Breast epithelium (tissue), 3 donors: ENCODE data around the gene OR7G3.

Experiments used
- POLR2A ChIP-seq: fragments of 450-650 bp; IDR thresholded peaks from one replicate; pipeline ENCODE4 v1.6.1; 2016; ENCODE audit warnings: antibody characterized with exemption, mild to moderate bottlenecking, moderate library complexity
- POLR2AphosphoS5 ChIP-seq, 3 donors: sonication (generic); formaldehyde crosslinking; IDR thresholded peaks; one replicate each; pipeline ENCODE4 v1.6.1; 2017; ENCODE audit warnings: antibody characterized with exemption in 3 of 3
- TF ChIP-seq, protein P1 (sequence below), 3 donors: fragments of 450-650 bp; IDR thresholded peaks; one replicate each; pipeline ENCODE4 v1.5.1; 2016 to 2017; ENCODE audit warnings: antibody characterized with exemption in 3 of 3, mild to moderate bottlenecking in 3 of 3, moderate library complexity in 3 of 3

DNA sequence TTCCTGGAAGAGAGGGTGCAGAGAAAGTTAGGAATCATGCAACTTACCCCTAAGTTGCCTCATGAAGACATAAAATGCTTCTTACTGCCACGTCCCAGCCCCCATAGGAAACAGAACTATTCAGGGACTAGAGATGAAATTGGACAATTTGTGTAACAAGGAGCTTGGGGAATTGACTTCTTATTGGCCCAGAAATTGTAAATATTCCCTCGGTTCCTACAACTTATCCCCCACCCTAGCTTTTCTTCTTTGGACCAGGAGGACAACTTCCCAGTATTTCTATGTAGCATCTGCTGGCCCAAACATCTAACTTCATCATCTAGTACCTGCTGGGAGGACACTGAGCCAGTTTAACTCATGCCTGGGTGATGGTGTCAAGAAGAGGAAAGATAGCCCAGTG is 40.0 kb downstream of the OR7G3 start, which contains the start of gene OR1M1:
- TF ChIP-seq, protein P1, sequence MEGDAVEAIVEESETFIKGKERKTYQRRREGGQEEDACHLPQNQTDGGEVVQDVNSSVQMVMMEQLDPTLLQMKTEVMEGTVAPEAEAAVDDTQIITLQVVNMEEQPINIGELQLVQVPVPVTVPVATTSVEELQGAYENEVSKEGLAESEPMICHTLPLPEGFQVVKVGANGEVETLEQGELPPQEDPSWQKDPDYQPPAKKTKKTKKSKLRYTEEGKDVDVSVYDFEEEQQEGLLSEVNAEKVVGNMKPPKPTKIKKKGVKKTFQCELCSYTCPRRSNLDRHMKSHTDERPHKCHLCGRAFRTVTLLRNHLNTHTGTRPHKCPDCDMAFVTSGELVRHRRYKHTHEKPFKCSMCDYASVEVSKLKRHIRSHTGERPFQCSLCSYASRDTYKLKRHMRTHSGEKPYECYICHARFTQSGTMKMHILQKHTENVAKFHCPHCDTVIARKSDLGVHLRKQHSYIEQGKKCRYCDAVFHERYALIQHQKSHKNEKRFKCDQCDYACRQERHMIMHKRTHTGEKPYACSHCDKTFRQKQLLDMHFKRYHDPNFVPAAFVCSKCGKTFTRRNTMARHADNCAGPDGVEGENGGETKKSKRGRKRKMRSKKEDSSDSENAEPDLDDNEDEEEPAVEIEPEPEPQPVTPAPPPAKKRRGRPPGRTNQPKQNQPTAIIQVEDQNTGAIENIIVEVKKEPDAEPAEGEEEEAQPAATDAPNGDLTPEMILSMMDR (IDR thresholded peaks at IDR 0.05), result no peak
- TF ChIP-seq POLR2A, result no peak
- no peak for TF ChIP-seq POLR2AphosphoS5 (IDR thresholded peaks at IDR 0.05)
